ENCODE results near the gene SYT12.

SYT12 gene

DNA sequence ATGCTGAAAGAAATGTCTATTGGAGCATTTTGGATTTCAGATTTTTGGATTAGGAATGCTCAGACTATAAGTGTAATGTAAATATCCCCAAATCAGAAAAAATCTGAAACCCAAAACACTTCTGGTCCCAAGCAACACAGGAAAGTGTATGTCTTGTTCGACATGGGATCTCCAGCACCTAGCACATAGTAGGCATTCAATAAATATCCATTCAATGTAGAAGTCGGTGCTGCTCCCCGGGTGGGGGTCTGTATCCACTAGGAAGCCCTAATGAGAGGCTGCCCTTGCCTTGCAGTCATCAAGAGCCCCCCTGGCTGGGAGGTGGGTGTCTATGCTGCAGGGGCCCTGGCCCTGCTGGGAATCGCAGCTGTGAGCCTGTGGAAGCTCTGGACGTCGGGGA is 11.4 kb downstream of the SYT12 start:
- TF ChIP-seq TAF1 (IDR thresholded peaks at IDR 0.05; ENCODE audit: borderline replicate concordance, insufficient read depth, low read length) (no peak), SIN3A (IDR thresholded peaks at IDR 0.05; ENCODE audit: borderline replicate concordance, insufficient read depth, low read length) (no peak), POLR2AphosphoS5 (IDR thresholded peaks at IDR 0.05; ENCODE audit: low read depth, low read length) (no peak), FOXP2 (optimal IDR thresholded peaks at IDR 0.05; ENCODE audit: borderline replicate concordance, extremely low read depth, extremely low read length, insufficient read depth) (no peak)
- TF ChIP-seq, protein P1, sequence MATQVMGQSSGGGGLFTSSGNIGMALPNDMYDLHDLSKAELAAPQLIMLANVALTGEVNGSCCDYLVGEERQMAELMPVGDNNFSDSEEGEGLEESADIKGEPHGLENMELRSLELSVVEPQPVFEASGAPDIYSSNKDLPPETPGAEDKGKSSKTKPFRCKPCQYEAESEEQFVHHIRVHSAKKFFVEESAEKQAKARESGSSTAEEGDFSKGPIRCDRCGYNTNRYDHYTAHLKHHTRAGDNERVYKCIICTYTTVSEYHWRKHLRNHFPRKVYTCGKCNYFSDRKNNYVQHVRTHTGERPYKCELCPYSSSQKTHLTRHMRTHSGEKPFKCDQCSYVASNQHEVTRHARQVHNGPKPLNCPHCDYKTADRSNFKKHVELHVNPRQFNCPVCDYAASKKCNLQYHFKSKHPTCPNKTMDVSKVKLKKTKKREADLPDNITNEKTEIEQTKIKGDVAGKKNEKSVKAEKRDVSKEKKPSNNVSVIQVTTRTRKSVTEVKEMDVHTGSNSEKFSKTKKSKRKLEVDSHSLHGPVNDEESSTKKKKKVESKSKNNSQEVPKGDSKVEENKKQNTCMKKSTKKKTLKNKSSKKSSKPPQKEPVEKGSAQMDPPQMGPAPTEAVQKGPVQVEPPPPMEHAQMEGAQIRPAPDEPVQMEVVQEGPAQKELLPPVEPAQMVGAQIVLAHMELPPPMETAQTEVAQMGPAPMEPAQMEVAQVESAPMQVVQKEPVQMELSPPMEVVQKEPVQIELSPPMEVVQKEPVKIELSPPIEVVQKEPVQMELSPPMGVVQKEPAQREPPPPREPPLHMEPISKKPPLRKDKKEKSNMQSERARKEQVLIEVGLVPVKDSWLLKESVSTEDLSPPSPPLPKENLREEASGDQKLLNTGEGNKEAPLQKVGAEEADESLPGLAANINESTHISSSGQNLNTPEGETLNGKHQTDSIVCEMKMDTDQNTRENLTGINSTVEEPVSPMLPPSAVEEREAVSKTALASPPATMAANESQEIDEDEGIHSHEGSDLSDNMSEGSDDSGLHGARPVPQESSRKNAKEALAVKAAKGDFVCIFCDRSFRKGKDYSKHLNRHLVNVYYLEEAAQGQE (IDR thresholded peaks at IDR 0.05; ENCODE audit: insufficient read depth in 1 of 2, low read depth in 2 of 2, low read length in 2 of 2) = no peak

DNA sequence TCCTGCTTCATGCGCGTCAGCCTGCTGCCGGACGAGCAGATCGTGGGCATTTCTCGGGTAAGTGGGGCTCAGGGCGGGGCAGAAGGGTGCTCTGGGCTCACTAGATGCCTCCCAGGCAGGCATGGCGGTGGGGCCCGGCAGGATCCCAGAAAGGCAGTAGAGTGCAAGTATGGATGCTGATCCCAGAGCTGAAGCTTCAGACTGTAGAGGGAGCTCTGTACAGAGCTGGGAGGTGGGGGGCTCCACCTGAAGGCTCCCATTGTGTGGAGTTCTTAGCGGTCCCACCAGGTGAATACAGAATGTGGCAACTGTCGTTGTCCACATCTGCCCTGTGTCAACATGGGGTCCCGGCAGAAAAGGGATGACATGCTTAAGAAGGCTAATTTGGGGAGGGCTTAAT is 17.2 kb downstream of the SYT12 start:
- no peak for TF ChIP-seq FOXP2 (optimal IDR thresholded peaks at IDR 0.05; ENCODE audit: borderline replicate concordance, extremely low read depth, extremely low read length, insufficient read depth)
- TF ChIP-seq SIN3A (IDR thresholded peaks at IDR 0.05; ENCODE audit: borderline replicate concordance, insufficient read depth, low read length) = no peak
- TF ChIP-seq, protein P1 (IDR thresholded peaks at IDR 0.05; ENCODE audit: insufficient read depth in 1 of 2, low read depth in 2 of 2, low read length in 2 of 2) = no peak
- no peak for TF ChIP-seq POLR2AphosphoS5 (IDR thresholded peaks at IDR 0.05; ENCODE audit: low read depth, low read length)
- TF ChIP-seq TAF1 (IDR thresholded peaks at IDR 0.05; ENCODE audit: borderline replicate concordance, insufficient read depth, low read length) = no peak

DNA sequence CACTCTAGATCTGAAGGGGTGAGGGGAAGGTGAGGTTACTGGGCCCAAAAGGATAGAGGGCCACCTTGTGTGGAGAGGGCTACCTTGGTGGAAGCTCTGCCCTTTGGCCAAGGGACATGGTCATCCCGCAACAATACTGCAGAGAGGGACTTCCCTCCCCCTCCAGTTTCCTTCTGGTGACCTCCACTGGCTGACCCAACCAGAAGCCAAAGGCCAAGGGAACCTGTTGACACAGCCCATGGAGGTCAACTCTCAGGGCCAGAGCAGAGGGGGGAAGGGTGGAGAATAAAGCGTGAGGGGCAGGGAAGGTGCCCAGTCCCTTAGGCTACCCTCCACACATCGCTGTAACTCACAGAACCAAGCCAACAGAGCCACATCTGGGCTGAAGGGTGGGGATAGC is 18.7 kb downstream of the SYT12 start:
- TF ChIP-seq TAF1 (IDR thresholded peaks at IDR 0.05; ENCODE audit: borderline replicate concordance, insufficient read depth, low read length) (no peak), SIN3A (IDR thresholded peaks at IDR 0.05; ENCODE audit: borderline replicate concordance, insufficient read depth, low read length) (no peak), POLR2AphosphoS5 (IDR thresholded peaks at IDR 0.05; ENCODE audit: low read depth, low read length) (no peak), FOXP2 (optimal IDR thresholded peaks at IDR 0.05; ENCODE audit: borderline replicate concordance, extremely low read depth, extremely low read length, insufficient read depth) (no peak)
- TF ChIP-seq, protein P1 (IDR thresholded peaks at IDR 0.05; ENCODE audit: insufficient read depth in 1 of 2, low read depth in 2 of 2, low read length in 2 of 2) = no peak

DNA sequence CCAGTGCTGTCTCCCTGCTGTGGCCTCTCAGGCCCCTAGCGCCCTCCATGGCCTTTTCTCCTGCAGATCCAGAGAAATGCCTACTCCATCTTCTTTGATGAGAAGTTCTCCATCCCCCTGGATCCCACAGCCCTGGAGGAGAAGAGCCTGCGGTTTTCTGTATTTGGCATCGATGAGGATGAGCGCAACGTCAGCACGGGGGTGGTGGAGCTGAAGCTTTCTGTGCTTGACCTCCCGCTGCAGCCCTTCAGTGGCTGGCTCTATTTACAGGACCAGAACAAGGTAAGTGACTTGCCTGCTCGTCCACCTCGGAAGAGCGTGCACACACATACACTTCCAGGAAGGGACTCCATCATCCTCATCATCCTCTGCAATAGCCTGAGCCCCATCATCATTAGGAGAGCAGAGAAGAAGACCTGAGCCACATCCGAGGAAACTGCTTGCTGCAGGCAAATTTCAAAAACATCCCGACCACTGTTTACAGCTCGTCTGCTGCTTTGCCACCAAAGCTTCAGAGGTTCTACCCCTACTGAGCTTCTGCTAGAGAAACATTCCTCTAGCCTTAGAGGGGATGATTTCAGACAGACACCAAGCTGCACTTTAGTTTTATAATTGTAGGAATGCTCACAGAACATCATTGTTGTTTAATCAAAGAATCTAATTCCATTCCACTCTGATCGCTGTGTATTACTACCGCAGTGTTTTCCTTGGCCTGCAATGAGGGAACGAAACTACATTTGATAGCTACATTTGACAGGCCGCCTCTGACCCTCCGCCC is 20.8 kb downstream of the SYT12 start:
- no peak for TF ChIP-seq POLR2AphosphoS5 (IDR thresholded peaks at IDR 0.05; ENCODE audit: low read depth, low read length)
- TF ChIP-seq SIN3A (IDR thresholded peaks at IDR 0.05; ENCODE audit: borderline replicate concordance, insufficient read depth, low read length) = no peak
- TF ChIP-seq, protein P1 (IDR thresholded peaks at IDR 0.05; ENCODE audit: insufficient read depth in 1 of 2, low read depth in 2 of 2, low read length in 2 of 2) = no peak
- TF ChIP-seq TAF1 (IDR thresholded peaks at IDR 0.05; ENCODE audit: borderline replicate concordance, insufficient read depth, low read length) = no peak
- TF ChIP-seq FOXP2 (optimal IDR thresholded peaks at IDR 0.05; ENCODE audit: borderline replicate concordance, extremely low read depth, extremely low read length, insufficient read depth) = no peak
